Neural cell (in vitro differentiated cells): ENCODE data around the gene WIF1.

Experiments used
- CTCF ChIP-seq: fragments of 450-650 bp; IDR thresholded peaks from 2 replicates; pipeline ENCODE4 v1.5.1; 2014; ENCODE audit warnings: antibody characterized with exemption, mild to moderate bottlenecking, moderate library complexity; ENCODE audit not compliant: poor library complexity, severe bottlenecking
- EP300 ChIP-seq: fragments of 450-650 bp; conservative IDR thresholded peaks from 2 replicates; pipeline ENCODE4 v1.6.1; 2014; ENCODE audit warnings: antibody characterized with exemption, mild to moderate bottlenecking, moderate library complexity; ENCODE audit not compliant: poor library complexity, severe bottlenecking
- EZH2 ChIP-seq: fragments of 200-600, 300-800 bp; shearing (Covaris generic), sonication (generic); IDR thresholded peaks from 2 replicates; pipeline ENCODE4 v1.6.1; 2014; ENCODE audit warnings: antibody characterized with exemption, low read length, borderline replicate concordance, mild to moderate bottlenecking; ENCODE audit not compliant: insufficient read depth, poor library complexity, severe bottlenecking
- POLR2AphosphoS5 ChIP-seq: IDR thresholded peaks from 2 replicates; pipeline ENCODE4 v1.6.1; 2012
- RAD21 ChIP-seq: fragments of 450-650 bp; conservative IDR thresholded peaks from 2 replicates; pipeline ENCODE4 v1.6.1; 2014; ENCODE audit warnings: antibody characterized with exemption, mild to moderate bottlenecking, moderate library complexity
- SMC3 ChIP-seq: fragments of 450-650 bp; conservative IDR thresholded peaks from 2 replicates; pipeline ENCODE4 v1.6.1; 2014; ENCODE audit warnings: antibody characterized with exemption, mild to moderate bottlenecking, moderate library complexity; ENCODE audit not compliant: poor library complexity
- TAF1 ChIP-seq: IDR thresholded peaks from 2 replicates; pipeline ENCODE4 v1.6.1; 2012; ENCODE audit warnings: low read depth

GRCh38 chr12:65082406-65082805 is 38.7 kb downstream of the WIF1 start:
- no peak for TF ChIP-seq CTCF
- no peak for TF ChIP-seq SMC3
- no peak for TF ChIP-seq EZH2
- TF ChIP-seq EP300 = no peak
- no peak for TF ChIP-seq POLR2AphosphoS5
- no peak for TF ChIP-seq TAF1
- no peak for TF ChIP-seq RAD21
